Cardiac muscle cell (in vitro differentiated cells and primary cell): ENCODE results near the gene ESX1. TPM values are rescaled to one million over a fixed set of nuclear protein-coding genes. Genes with fewer than 3 reads are reported as not detected.
A peak's percentile ranks its signal among the peaks of the same experiment; 100 is the strongest.

ENCODE experiments used
- DNase-seq, 2 donors: peaks; one replicate each; pipeline versions ENCODE4 v3.0.0 to v3.0.0-alpha.2; 2010 to 2017; ENCODE audit warnings: low read depth in 1 of 2, low spot score in 1 of 2
- H3K27ac ChIP-seq: fragments of 200-600 bp; sonication (generic); 2 replicates; pipeline ENCODE4 v1.5.1; 2016
- H3K27me3 ChIP-seq: fragments of 200-600 bp; sonication (generic); 2 replicates; pipeline ENCODE4 v1.6.0; 2016; ENCODE audit warnings: control low read depth
- H3K36me3 ChIP-seq: fragments of 200-600 bp; sonication (generic); 2 replicates; pipeline ENCODE4 v1.5.1; 2016; ENCODE audit warnings: control low read depth
- H3K4me1 ChIP-seq: fragments of 200-600 bp; sonication (generic); 2 replicates; pipeline ENCODE4 v1.8.1; 2017; ENCODE audit warnings: low read depth, mild to moderate bottlenecking, mixed run types
- H3K4me3 ChIP-seq: fragments of 200-600 bp; sonication (generic); 2 replicates; pipeline ENCODE4 v1.5.1; 2016; ENCODE audit warnings: mild to moderate bottlenecking
- H3K9me3 ChIP-seq: fragments of 200-600 bp; sonication (generic); 2 replicates; pipeline ENCODE4 v1.5.1; 2017; ENCODE audit warnings: low read depth, mild to moderate bottlenecking, control low read depth
- CTCF ChIP-seq: IDR thresholded peaks from 2 replicates; pipeline ENCODE4 v1.5.1; 2012; ENCODE audit warnings: low read depth, mild to moderate bottlenecking, low read length
- polyA plus RNA-seq: library from polyadenylated mRNA; unstranded; fragments of >200 nt; fragmentation: Nextera tagmentation; extraction: Ambion mirVana; gene quantifications from 2 replicates; pipeline ENCODE4 v1.2.1, GENCODE V29; 2016
- total RNA-seq: library from RNA; depleted of rRNA; stranded (reverse); fragments of >200 nt; gene quantifications from 2 replicates; pipeline ENCODE4 v1.2.3, GENCODE V29; 2016

Gene ESX1
- total RNA-seq: not detected in 2 replicates
- not detected in 2 replicates for polyA plus RNA-seq

DNA sequence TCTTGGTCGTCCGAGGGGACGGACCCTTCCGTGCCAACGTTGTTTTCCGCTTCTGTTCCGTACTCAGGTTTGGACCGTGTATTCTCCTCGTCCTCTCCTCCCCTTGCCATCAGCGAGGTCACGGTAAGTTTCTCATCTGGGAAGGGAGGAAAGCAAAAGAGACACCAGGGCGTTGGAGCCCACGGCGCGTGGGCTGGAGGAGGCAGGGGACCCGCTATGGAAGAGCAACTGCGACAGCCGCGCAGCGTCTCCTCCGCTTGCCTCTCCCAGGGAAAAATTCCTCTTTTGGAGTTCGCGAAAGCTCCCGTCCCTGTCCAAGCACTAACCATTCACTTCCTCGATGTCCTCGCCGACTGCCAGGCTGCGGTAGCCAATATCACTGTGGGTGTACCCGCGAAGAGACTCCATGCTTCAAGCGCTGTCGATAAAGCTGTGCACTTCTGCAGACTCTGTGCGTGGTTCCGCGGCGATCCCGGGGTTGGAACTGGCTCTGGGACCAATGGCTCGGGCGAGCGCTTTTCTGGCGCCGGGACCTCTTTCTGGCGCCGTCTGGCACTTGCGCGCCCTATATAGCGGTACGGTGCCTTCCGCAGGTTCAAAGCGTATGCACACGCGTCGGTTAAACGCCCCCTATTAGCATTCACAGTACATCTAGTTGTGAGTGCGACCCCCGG is at the start of gene ESX1:
Gene ESX1 (minus strand): TSS at position 492 of the 674 bp plus-strand sequence. CDS start 84 bp downstream, at position 408.
- Histone ChIP-seq H3K9me3 (no peaks in the 10 kb centered on the region), H3K4me3 (peak within 1 kb of the TSS; percentile 16), H3K27me3 (peaks cover 98% of the 10 kb centered on the region), H3K4me1 (no peaks in the 10 kb centered on the region), H3K36me3 (no peaks in the 10 kb centered on the region), H3K27ac (no peak within 1 kb of the TSS)
- no peak for TF ChIP-seq CTCF
- peak; percentile 4 to 44 for DNase-seq

GRCh38 chrX:104295636-104296035 is 40.9 kb upstream of the ESX1 start:
- no peak overlapping the region for H3K27ac ChIP-seq
- peaks cover 3% of the 10 kb centered on the region for H3K4me1 ChIP-seq
- no peaks in the 10 kb centered on the region for H3K36me3 ChIP-seq
- no peak overlapping the region for H3K4me3 ChIP-seq
- TF ChIP-seq CTCF: no peak
- H3K9me3 ChIP-seq: no peaks in the 10 kb centered on the region
- peak in 1 of 2 donors; percentile 30 for DNase-seq
- H3K27me3 ChIP-seq: peaks cover 68% of the 10 kb centered on the region

DNA sequence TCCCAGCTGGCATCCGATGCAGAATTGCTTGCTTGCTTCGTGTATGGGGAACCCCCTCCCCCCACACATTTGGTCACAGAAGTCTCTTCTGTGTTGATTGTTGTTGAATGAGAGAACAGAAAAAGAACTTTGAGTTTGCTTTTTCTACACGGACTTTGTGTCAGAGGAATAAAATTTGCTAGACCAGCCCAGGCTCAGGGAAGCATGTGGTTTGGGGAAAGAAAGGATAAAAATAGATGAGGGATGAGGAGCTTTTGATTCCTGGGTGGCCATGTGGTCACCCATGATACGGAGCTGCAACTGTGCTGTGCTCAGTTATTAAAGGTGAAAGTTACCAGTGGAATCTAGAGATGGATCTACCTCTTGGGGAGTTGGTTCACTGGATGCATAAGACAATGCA is 34.2 kb upstream of the ESX1 start:
- H3K4me3 ChIP-seq: no peak overlapping the region
- no peaks in the 10 kb centered on the region for H3K9me3 ChIP-seq
- H3K27me3 ChIP-seq: peaks cover 69% of the 10 kb centered on the region
- no peaks in the 10 kb centered on the region for H3K4me1 ChIP-seq
- DNase-seq: no peak
- no peaks in the 10 kb centered on the region for H3K36me3 ChIP-seq
- H3K27ac ChIP-seq: no peak overlapping the region
- no peak for TF ChIP-seq CTCF

DNA sequence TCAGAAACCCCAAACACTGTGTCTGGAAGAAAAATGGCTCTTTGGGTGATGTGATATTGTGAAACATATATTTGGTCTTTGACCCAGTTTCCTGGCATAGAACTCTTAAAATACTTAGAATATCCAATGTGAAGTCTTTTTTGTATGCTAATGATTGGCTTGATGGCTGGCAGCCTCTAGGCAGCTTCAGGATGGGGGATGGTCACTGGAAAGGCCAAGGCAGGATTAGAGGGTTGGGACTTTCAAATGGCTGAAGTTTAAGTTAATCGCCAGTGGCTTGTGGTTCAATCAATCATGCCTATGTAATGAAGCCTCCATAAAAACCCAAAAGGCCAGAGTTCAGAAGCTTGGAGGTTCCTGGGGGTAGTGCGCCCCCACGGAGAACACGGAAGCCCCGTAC is 33.5 kb upstream of the ESX1 start:
- Histone ChIP-seq H3K27me3 (peaks cover 63% of the 10 kb centered on the region), H3K27ac (no peak overlapping the region), H3K36me3 (no peaks in the 10 kb centered on the region), H3K4me3 (no peak overlapping the region), H3K4me1 (no peaks in the 10 kb centered on the region), H3K9me3 (no peaks in the 10 kb centered on the region)
- peak in 1 of 2 donors; percentile 6 for DNase-seq
- TF ChIP-seq CTCF: no peak

GRCh38 chrX:104285201-104285600 is 30.5 kb upstream of the ESX1 start:
- H3K27me3 ChIP-seq: peaks cover 66% of the 10 kb centered on the region
- no peaks in the 10 kb centered on the region for H3K4me1 ChIP-seq
- no peaks in the 10 kb centered on the region for H3K9me3 ChIP-seq
- no peak for TF ChIP-seq CTCF
- no peak overlapping the region for H3K27ac ChIP-seq
- no peak for DNase-seq
- no peak overlapping the region for H3K4me3 ChIP-seq
- no peaks in the 10 kb centered on the region for H3K36me3 ChIP-seq
